ENCODE data around the gene MVK.

- TF ChIP-seq CTCF (optimal IDR thresholded peaks at IDR 0.05 in 1 of 3, IDR thresholded peaks at IDR 0.05 in 1 of 3, conservative IDR thresholded peaks at IDR 0.05 in 1 of 3; ENCODE audit: extremely low read depth in 1 of 3, insufficient read depth in 2 of 3, low read length in 3 of 3): no peak
- no peak for TF ChIP-seq EZH2 (IDR thresholded peaks at IDR 0.05; ENCODE audit: low read length)
Measured at GRCh38 chr12:109527489-109528123, 46.0 kb upstream of the MVK start.
